ENCODE data around the gene IL3RA.
"Not testable (repeated sequence)": the region's sequence is repeated elsewhere in the genome, so short reads cannot be mapped to it uniquely, and the experiment has no call there.

IL3RA gene

GRCh38 chrX:1334854-1335253 lies 1.7 kb upstream of the IL3RA start:
- no peak for DNase-seq (ENCODE audit: low read depth)
- H3K4me3 ChIP-seq (ENCODE audit: low read depth, low read length), result no peak overlapping the region
- TF ChIP-seq CTCF (IDR thresholded peaks at IDR 0.05; ENCODE audit: control insufficient read depth, extremely low read depth, insufficient read depth), result no peak

- no peak for TF ChIP-seq CTCF (IDR thresholded peaks at IDR 0.05; ENCODE audit: control insufficient read depth, extremely low read depth, insufficient read depth)
- DNase-seq (ENCODE audit: low read depth), result no peak
- H3K4me3 ChIP-seq (ENCODE audit: low read depth, low read length), result no peak overlapping the region
Observed at GRCh38 chrX:1336948-1337779, 579 bp downstream of the IL3RA start.

- TF ChIP-seq CTCF (IDR thresholded peaks at IDR 0.05; ENCODE audit: control insufficient read depth, extremely low read depth, insufficient read depth), result no peak
- no peak overlapping the region for H3K4me3 ChIP-seq (ENCODE audit: low read depth, low read length)
- DNase-seq (ENCODE audit: low read depth), result no peak
Observed at GRCh38 chrX:1341545-1342184, 5.1 kb downstream of the IL3RA start.

- H3K4me3 ChIP-seq (ENCODE audit: low read depth, low read length); DNase-seq (ENCODE audit: low read depth): not testable (repeated sequence)
Observed at GRCh38 chrX:1349606-1350005, 13.0 kb downstream of the IL3RA start.

GRCh38 chrX:1351981-1352714 lies 15.6 kb downstream of the IL3RA start:
- TF ChIP-seq CTCF (IDR thresholded peaks at IDR 0.05; ENCODE audit: control insufficient read depth, extremely low read depth, insufficient read depth), result no peak
- no peak overlapping the region for H3K4me3 ChIP-seq (ENCODE audit: low read depth, low read length)
- DNase-seq (ENCODE audit: low read depth), result no peak

- DNase-seq (ENCODE audit: low read depth), result no peak
- no peak overlapping the region for H3K4me3 ChIP-seq (ENCODE audit: low read depth, low read length)
- TF ChIP-seq CTCF (IDR thresholded peaks at IDR 0.05; ENCODE audit: control insufficient read depth, extremely low read depth, insufficient read depth), result no peak
Observed at GRCh38 chrX:1354036-1355019, 17.7 kb downstream of the IL3RA start.

Data from LNCaP clone FGC (cell line).